GM10248 (cell line): ENCODE measurements around the gene PRSS33.

ENCODE experiments used
- CTCF ChIA-PET: fragments of 300-600 bp; sonication (Branson Sonifier 250); formaldehyde crosslinking; extraction: SDS; loops from one replicate; lab custom pipeline; 2021; ENCODE audit warnings: antibody characterized with exemption; lab: Yijun Ruan, JAX
- POLR2A ChIA-PET: fragments of 350-650 bp; sonication (Branson Sonifier 250); formaldehyde crosslinking; extraction: SDS; loops from one replicate; lab custom pipeline; 2020; ENCODE audit warnings: antibody characterized with exemption; lab: Yijun Ruan, JAX
- DNase-seq: peaks from one replicate; pipeline ENCODE4 v3.0.0; 2012; ENCODE audit errors: extremely low spot score
- CTCF ChIP-seq: IDR thresholded peaks from 2 replicates; pipeline ENCODE4 v1.5.1; 2012; ENCODE audit warnings: mild to moderate bottlenecking, low read depth; ENCODE audit errors: extremely low read depth, missing control alignments, control extremely low read depth

Gene PRSS33

GRCh38 chr16:2775131-2775716 is 12.1 kb downstream of the PRSS33 start:
- DNase-seq, result no peak
- no peak for TF ChIP-seq CTCF
- CTCF ChIA-PET, result no interaction called here
- POLR2A ChIA-PET, result no interaction called here

GRCh38 chr16:2774161-2774891 is 13.0 kb downstream of the PRSS33 start:
- ChIA-PET CTCF (interaction anchor here (1.1 to 1.8 kb wide), 3 partner anchors 17 to 208 kb away, joined by 4 to 7 read pairs (median 5); no protein-coding TSS in a partner anchor), POLR2A (no interaction called here)
- DNase-seq, result no peak
- no peak for TF ChIP-seq CTCF

GRCh38 chr16:2773188-2773968 is 14.0 kb downstream of the PRSS33 start:
- DNase-seq, result no peak
- ChIA-PET CTCF (interaction anchor here (1.0 to 1.8 kb wide), 4 partner anchors 14 to 209 kb away, joined by 3 to 7 read pairs (median 4); no protein-coding TSS in a partner anchor), POLR2A (interaction anchor here (0.9 kb wide), 1 partner anchor 20 kb away, joined by 3 read pairs; no protein-coding TSS in a partner anchor)
- TF ChIP-seq CTCF, result no peak

- POLR2A ChIA-PET, result interaction anchor here (0.6 kb wide), 2 partner anchors 39 to 674 kb away, joined by 3 read pairs; no protein-coding TSS in a partner anchor
These were observed 15.6 kb downstream of the PRSS33 start for GRCh38 chr16:2771496-2772402.

More at GRCh38 chr16:2771496-2772402, 15.6 kb downstream of the PRSS33 start:
- CTCF ChIA-PET, result no interaction called here
- DNase-seq, result no peak
- no peak for TF ChIP-seq CTCF
